Measurements from ENCODE around the gene C1orf105. TPM values are rescaled to one million over a fixed set of nuclear protein-coding genes. Genes with fewer than 3 reads are reported as not detected.

C1orf105 gene
- polyA plus RNA-seq, 1 of the 3 experiments (the other 2 are of a cell fraction) = not detected

DNA sequence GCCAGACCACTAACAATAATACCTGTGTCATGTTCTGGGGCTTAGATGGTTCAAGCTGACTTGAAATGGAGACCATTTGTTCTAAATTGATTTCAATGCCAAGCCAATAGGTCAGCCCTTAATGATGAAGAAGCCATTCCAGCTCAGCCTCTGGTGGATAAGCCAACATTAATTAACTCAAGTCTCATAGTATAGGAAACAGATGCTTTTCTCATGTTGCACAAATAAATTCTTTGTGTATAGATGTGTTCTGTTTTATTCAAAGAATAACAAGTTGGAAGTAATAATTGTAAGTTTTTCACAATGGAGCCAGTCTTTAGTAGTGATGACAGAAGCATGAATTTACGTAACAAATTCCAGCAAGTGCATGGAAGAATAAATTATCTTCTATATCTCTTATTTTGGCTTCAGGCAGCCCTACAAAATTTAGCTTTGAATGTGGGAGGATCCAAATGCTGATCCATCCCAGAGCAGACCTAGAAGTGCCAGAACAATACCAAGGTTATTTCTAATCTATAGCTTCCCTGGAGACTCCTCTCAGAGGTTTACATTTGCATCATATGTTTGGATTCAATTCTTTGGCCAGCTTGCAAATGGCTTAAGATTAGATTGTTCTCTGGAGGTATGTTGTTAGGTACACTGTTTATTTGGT, 42.2 kb upstream of the C1orf105 start:
- H3K4me1 ChIP-seq (ENCODE audit: control insufficient read depth in 1 of 2, insufficient read depth in 2 of 2, low read depth in 1 of 2, low read length in 1 of 2) = peaks cover 25 to 35% of the 10 kb centered on the region in 2 experiments; a peak in 3 of 4 replicates
- H3K36me3 ChIP-seq (replicated peaks in 1 of 2; ENCODE audit: control insufficient read depth in 1 of 2, insufficient read depth in 2 of 2, low read length in 1 of 2) = peaks cover 0 to 10% of the 10 kb centered on the region in 2 experiments
- H3K27ac ChIP-seq (ENCODE audit: low read depth in 2 of 2, low read length in 1 of 2) = peak overlapping the region in 1 of 2 experiments; percentile 86; a peak in 3 of 4 replicates
- POLR2A ChIA-PET = no interaction called here
- no peak for DNase-seq
- H3K9me3 ChIP-seq = no peaks in the 10 kb centered on the region
- no peaks in the 10 kb centered on the region for H3K27me3 ChIP-seq (ENCODE audit: insufficient read depth)
- H4K20me1 ChIP-seq (ENCODE audit: insufficient read depth) = no peaks in the 10 kb centered on the region
- H3K9me2 ChIP-seq = no peaks in the 10 kb centered on the region
- no peaks in the 10 kb centered on the region for H3K79me2 ChIP-seq (ENCODE audit: insufficient read depth)
- no peak overlapping the region for H2AFZ ChIP-seq (ENCODE audit: low read depth)
- H3K9ac ChIP-seq = no peak overlapping the region
- H3K4me3 ChIP-seq (ENCODE audit: low read depth in 2 of 2, low read length in 1 of 2) = no peak overlapping the region
- WGBS (ENCODE audit: low lambda C conversion rate) = 62% methylated on average over 1 of the region's 1 CpG
- CTCF ChIA-PET = interaction anchor here (1.1 to 1.3 kb wide), 2 partner anchors 19 kb away, joined by 3 to 4 read pairs; no protein-coding TSS in a partner anchor
- H3F3A ChIP-seq (replicated peaks; ENCODE audit: insufficient read depth) = no peaks in the 10 kb centered on the region
- no peak overlapping the region for H3K4me2 ChIP-seq
- TF ChIP-seq, protein P1, sequence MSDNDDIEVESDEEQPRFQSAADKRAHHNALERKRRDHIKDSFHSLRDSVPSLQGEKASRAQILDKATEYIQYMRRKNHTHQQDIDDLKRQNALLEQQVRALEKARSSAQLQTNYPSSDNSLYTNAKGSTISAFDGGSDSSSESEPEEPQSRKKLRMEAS (IDR thresholded peaks at IDR 0.05; ENCODE audit: low read depth) = no peak
- TF ChIP-seq, protein P2, sequence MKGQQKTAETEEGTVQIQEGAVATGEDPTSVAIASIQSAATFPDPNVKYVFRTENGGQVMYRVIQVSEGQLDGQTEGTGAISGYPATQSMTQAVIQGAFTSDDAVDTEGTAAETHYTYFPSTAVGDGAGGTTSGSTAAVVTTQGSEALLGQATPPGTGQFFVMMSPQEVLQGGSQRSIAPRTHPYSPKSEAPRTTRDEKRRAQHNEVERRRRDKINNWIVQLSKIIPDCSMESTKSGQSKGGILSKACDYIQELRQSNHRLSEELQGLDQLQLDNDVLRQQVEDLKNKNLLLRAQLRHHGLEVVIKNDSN (IDR thresholded peaks at IDR 0.05; ENCODE audit: borderline replicate concordance, low read depth) = no peak
- TF ChIP-seq EZH2phosphoT487 (IDR thresholded peaks at IDR 0.05; ENCODE audit: borderline replicate concordance, low read depth) (no peak), SIN3A (IDR thresholded peaks at IDR 0.05; ENCODE audit: borderline replicate concordance, low read depth, low read length) (0 out of 2 replicates have a peak, but pooled peaks have one; percentile 51), RAD21 (IDR thresholded peaks at IDR 0.05; ENCODE audit: low read length) (no peak), RCOR1 (IDR thresholded peaks at IDR 0.05; ENCODE audit: low read length) (no peak), SMC3 (IDR thresholded peaks at IDR 0.05; ENCODE audit: low read depth, low read length) (no peak), TEAD4 (IDR thresholded peaks at IDR 0.05; ENCODE audit: borderline replicate concordance, insufficient read depth) (peak; percentile 57), TCF12 (IDR thresholded peaks at IDR 0.05) (peak; percentile 98), EP300 (IDR thresholded peaks at IDR 0.05; ENCODE audit: borderline replicate concordance in 1 of 2, low read depth in 1 of 2, low read length in 1 of 2) (peak; percentile 78 to 81), NFIC (IDR thresholded peaks at IDR 0.05; ENCODE audit: borderline replicate concordance) (peak; percentile 76), POLR2AphosphoS5 (IDR thresholded peaks at IDR 0.05; ENCODE audit: low read depth, low read length) (no peak; the same call in 1 of the 2 replicates), FOXM1 (IDR thresholded peaks at IDR 0.05; ENCODE audit: low read depth) (peak; percentile 64), JUND (IDR thresholded peaks at IDR 0.05) (peak; percentile 66; the same call in 1 of the 2 replicates), GABPA (IDR thresholded peaks at IDR 0.05; ENCODE audit: low read depth) (no peak), CHD2 (IDR thresholded peaks at IDR 0.05; ENCODE audit: low read length, partially characterized antibody) (no peak), RFX5 (IDR thresholded peaks at IDR 0.05; ENCODE audit: low read length) (no peak), TAF1 (IDR thresholded peaks at IDR 0.05; ENCODE audit: borderline replicate concordance, low read depth, low read length) (0 out of 2 replicates have a peak, but pooled peaks have one; percentile 5), NRF1 (IDR thresholded peaks at IDR 0.05; ENCODE audit: low read depth, low read length) (no peak), RXRA (IDR thresholded peaks at IDR 0.05; ENCODE audit: borderline replicate concordance, low read depth) (0 out of 2 replicates have a peak, but pooled peaks have one; percentile 24), FOSL2 (IDR thresholded peaks at IDR 0.05; ENCODE audit: borderline replicate concordance, low read depth) (no peak), FOXJ3 (CRISPR knock-in tag; IDR thresholded peaks at IDR 0.05) (no peak), MXI1 (IDR thresholded peaks at IDR 0.05; ENCODE audit: low read depth, low read length) (no peak)
- TF ChIP-seq, protein P3, sequence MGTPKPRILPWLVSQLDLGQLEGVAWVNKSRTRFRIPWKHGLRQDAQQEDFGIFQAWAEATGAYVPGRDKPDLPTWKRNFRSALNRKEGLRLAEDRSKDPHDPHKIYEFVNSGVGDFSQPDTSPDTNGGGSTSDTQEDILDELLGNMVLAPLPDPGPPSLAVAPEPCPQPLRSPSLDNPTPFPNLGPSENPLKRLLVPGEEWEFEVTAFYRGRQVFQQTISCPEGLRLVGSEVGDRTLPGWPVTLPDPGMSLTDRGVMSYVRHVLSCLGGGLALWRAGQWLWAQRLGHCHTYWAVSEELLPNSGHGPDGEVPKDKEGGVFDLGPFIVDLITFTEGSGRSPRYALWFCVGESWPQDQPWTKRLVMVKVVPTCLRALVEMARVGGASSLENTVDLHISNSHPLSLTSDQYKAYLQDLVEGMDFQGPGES (IDR thresholded peaks at IDR 0.05; ENCODE audit: low read depth, low read length) = no peak
- TF ChIP-seq, protein P4, sequence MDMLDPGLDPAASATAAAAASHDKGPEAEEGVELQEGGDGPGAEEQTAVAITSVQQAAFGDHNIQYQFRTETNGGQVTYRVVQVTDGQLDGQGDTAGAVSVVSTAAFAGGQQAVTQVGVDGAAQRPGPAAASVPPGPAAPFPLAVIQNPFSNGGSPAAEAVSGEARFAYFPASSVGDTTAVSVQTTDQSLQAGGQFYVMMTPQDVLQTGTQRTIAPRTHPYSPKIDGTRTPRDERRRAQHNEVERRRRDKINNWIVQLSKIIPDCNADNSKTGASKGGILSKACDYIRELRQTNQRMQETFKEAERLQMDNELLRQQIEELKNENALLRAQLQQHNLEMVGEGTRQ (IDR thresholded peaks at IDR 0.05; ENCODE audit: borderline replicate concordance, low read depth, low read length) = no peak
- TF ChIP-seq, protein P5, sequence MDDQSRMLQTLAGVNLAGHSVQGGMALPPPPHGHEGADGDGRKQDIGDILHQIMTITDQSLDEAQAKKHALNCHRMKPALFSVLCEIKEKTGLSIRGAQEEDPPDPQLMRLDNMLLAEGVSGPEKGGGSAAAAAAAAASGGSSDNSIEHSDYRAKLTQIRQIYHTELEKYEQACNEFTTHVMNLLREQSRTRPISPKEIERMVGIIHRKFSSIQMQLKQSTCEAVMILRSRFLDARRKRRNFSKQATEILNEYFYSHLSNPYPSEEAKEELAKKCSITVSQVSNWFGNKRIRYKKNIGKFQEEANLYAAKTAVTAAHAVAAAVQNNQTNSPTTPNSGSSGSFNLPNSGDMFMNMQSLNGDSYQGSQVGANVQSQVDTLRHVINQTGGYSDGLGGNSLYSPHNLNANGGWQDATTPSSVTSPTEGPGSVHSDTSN (IDR thresholded peaks at IDR 0.05) = peak; percentile 88
- TF ChIP-seq, protein P6, sequence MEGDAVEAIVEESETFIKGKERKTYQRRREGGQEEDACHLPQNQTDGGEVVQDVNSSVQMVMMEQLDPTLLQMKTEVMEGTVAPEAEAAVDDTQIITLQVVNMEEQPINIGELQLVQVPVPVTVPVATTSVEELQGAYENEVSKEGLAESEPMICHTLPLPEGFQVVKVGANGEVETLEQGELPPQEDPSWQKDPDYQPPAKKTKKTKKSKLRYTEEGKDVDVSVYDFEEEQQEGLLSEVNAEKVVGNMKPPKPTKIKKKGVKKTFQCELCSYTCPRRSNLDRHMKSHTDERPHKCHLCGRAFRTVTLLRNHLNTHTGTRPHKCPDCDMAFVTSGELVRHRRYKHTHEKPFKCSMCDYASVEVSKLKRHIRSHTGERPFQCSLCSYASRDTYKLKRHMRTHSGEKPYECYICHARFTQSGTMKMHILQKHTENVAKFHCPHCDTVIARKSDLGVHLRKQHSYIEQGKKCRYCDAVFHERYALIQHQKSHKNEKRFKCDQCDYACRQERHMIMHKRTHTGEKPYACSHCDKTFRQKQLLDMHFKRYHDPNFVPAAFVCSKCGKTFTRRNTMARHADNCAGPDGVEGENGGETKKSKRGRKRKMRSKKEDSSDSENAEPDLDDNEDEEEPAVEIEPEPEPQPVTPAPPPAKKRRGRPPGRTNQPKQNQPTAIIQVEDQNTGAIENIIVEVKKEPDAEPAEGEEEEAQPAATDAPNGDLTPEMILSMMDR (IDR thresholded peaks at IDR 0.05) = no peak

All from SK-N-SH (cell line).